Cardiac fibroblast (primary cell): ENCODE measurements around the gene INPP5J.
A peak's percentile ranks its signal among the peaks of the same experiment; 100 is the strongest.

Experiments
- DNase-seq, 2 donors: peaks; one replicate each; pipeline versions ENCODE4 v3.0.0 to v3.0.0-alpha.2; 2010; ENCODE audit warnings: low read depth in 2 of 2
- H3K4me3 ChIP-seq, 2 donors: replicated peaks in 1 of 2; 1 replicate in 1 of 2; 2 replicates in 1 of 2; pipeline ENCODE4 v1.5.1; 2011; ENCODE audit warnings: low read depth in 2 of 2, low read length in 2 of 2, mild to moderate bottlenecking in 2 of 2, moderate library complexity in 1 of 2
- CTCF ChIP-seq: IDR thresholded peaks from one replicate; pipeline ENCODE4 v1.5.1; 2011; ENCODE audit warnings: low read depth, mild to moderate bottlenecking, low read length, inconsistent platforms

Gene INPP5J

DNA sequence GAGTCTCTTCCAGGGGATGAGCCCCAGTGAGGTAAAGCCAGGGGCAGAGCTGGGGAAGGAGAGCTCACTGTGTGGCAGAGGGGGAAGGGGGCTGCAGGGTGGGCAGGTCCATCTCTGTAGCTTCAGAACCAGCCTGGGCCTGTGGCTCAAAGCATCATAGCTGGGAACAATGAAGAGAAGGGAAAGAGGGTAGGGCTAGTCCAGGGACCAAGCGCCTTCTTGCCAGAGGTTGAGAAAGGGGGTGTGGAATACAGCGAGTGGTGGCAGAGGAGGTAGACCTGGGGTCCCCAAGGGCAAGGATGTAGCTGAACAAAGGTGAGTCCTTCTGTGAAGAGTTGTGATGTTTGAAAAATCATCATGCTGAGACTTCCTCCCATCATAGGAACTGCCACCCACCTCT, 18.8 kb downstream of the INPP5J start:
- no peak for DNase-seq
- no peak overlapping the region for H3K4me3 ChIP-seq
- TF ChIP-seq CTCF = no peak

- TF ChIP-seq CTCF = no peak
- no peak overlapping the region for H3K4me3 ChIP-seq
- DNase-seq = no peak
These were observed 19.5 kb downstream of the INPP5J start for GRCh38 chr22:31142285-31142684.

GRCh38 chr22:31143038-31143437, 20.3 kb downstream of the INPP5J start:
- DNase-seq = no peak
- no peak for TF ChIP-seq CTCF
- no peak overlapping the region for H3K4me3 ChIP-seq

DNA sequence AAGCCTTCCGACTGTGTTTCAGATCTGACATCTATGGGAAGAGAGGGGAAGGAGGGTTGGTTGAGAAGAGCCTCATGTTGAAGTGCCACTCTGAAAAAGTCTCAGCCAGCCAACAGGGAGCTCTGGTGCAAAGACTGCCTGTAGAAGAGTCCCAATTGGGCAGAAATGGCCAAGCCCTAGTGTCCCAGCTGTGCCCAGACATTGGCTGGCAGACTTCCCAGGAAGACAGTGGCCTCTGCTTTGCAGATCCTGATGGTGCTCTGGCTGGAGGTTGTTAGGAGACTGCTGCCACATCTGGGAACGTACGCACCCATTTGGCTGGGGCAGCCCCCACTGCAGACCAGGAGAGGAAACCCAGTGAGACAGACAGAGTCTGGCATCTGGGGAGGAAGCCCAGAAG, 20.8 kb downstream of the INPP5J start:
- TF ChIP-seq CTCF = no peak
- no peak for DNase-seq
- H3K4me3 ChIP-seq = no peak overlapping the region

GRCh38 chr22:31144223-31144622, 21.5 kb downstream of the INPP5J start:
- no peak for TF ChIP-seq CTCF
- peak in 1 of 2 donors; percentile 67 for DNase-seq
- H3K4me3 ChIP-seq = no peak overlapping the region

DNA sequence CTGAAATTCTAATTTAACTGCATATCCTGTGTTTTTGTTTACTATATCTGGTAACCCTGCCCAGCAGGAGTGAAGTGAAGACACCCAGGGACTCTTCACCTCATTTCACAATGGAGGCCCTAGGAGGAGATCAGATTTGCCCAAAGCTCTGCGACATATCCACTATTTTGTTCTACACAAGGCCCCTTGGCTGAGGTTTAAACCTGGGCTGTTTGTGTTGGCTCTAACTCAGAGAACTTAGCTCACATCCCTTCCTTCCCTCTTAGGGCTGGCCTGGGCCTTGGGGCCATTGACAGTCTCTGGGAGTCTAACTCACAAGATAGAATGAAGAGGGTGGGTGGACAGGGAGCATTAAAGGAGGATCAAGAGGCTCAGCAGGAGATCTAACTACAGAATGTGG, 25.7 kb downstream of the INPP5J start:
- no peak overlapping the region for H3K4me3 ChIP-seq
- DNase-seq = peak; percentile 71 to 72
- no peak for TF ChIP-seq CTCF

GRCh38 chr22:31148953-31149627, 26.3 kb downstream of the INPP5J start:
- DNase-seq = peak; percentile 84 to 90
- TF ChIP-seq CTCF = peak; percentile 99
- no peak overlapping the region for H3K4me3 ChIP-seq
